ENCODE results near the gene HBA2. TPM values are rescaled to one million over a fixed set of nuclear protein-coding genes. Genes with fewer than 3 reads are reported as not detected.
"Not testable (repeated sequence)": the region's sequence is repeated elsewhere in the genome, so short reads cannot be mapped to it uniquely, and the experiment has no call there.

Gene HBA2
- 7,657 TPM for total RNA-seq (ENCODE audit: insufficient read depth, low replicate concordance)

GRCh38 chr16:172374-172941, at the start of gene HBA2:
HBA2 (plus strand) TSS chr16:172876; CDS start chr16:172913, 37 bp downstream.
- not testable (repeated sequence) for DNase-seq (ENCODE audit: low spot score)

GRCh38 chr16:123558-124350, 48.9 kb upstream of the HBA2 start:
- not testable (repeated sequence) for DNase-seq (ENCODE audit: low spot score)

- DNase-seq (ENCODE audit: low spot score) = no peak
Measured at GRCh38 chr16:125011-125410, 47.7 kb upstream of the HBA2 start.

GRCh38 chr16:129075-129474, 43.6 kb upstream of the HBA2 start:
- no peak for DNase-seq (ENCODE audit: low spot score)

- no peak for DNase-seq (ENCODE audit: low spot score)
Measured at GRCh38 chr16:130533-131173, 42.0 kb upstream of the HBA2 start.

- no peak for DNase-seq (ENCODE audit: low spot score)
Measured at GRCh38 chr16:132120-132519, 40.6 kb upstream of the HBA2 start.

- DNase-seq (ENCODE audit: low spot score) = no peak
Measured at GRCh38 chr16:133716-134115, 39.0 kb upstream of the HBA2 start.

- peak; percentile 26 for DNase-seq (ENCODE audit: low spot score)
Measured at GRCh38 chr16:138049-138417, 34.6 kb upstream of the HBA2 start.

- DNase-seq (ENCODE audit: low spot score) = no peak
Measured at GRCh38 chr16:140175-140857, 32.4 kb upstream of the HBA2 start.

GRCh38 chr16:142405-142967, 30.2 kb upstream of the HBA2 start:
- no peak for DNase-seq (ENCODE audit: low spot score)

- DNase-seq (ENCODE audit: low spot score) = no peak
Measured at GRCh38 chr16:143047-143446, 29.6 kb upstream of the HBA2 start.

GRCh38 chr16:143456-143855, 29.2 kb upstream of the HBA2 start:
- DNase-seq (ENCODE audit: low spot score) = no peak

- DNase-seq (ENCODE audit: low spot score) = no peak
Measured at GRCh38 chr16:144797-145252, 27.9 kb upstream of the HBA2 start.

GRCh38 chr16:146646-147045, 26.0 kb upstream of the HBA2 start:
- DNase-seq (ENCODE audit: low spot score) = no peak

- no peak for DNase-seq (ENCODE audit: low spot score)
Measured at GRCh38 chr16:149024-149660, 23.5 kb upstream of the HBA2 start.

- no peak for DNase-seq (ENCODE audit: low spot score)
Measured at GRCh38 chr16:152141-153128, 20.2 kb upstream of the HBA2 start, which contains the start of gene HBZ. HBZ (plus strand) TSS chr16:152644; CDS start chr16:152910, 266 bp downstream.

GRCh38 chr16:153129-153521, 19.6 kb upstream of the HBA2 start:
- DNase-seq (ENCODE audit: low spot score) = not testable (repeated sequence)

GRCh38 chr16:153550-154216, 19.0 kb upstream of the HBA2 start:
- not testable (repeated sequence) for DNase-seq (ENCODE audit: low spot score)
